GM12878 (cell line): ENCODE results near the gene OXCT1. TPM values are rescaled to one million over a fixed set of nuclear protein-coding genes. Genes with fewer than 3 reads are reported as not detected.

Experiments used
- ATAC-seq: fragments of 200-7000 bp; cut with Tn5 transposase; 3 replicates; pipeline ENCODE4 v1.9.1; 2020; ENCODE audit warnings: mild to moderate bottlenecking, moderate library complexity
- BruUV-seq: library from RNA; stranded (reverse); fragments of 400-500 nt; replicated peaks from 2 replicates; lab custom pipeline; 2021; lab: Mats Ljungman, UMichigan
- CTCF ChIA-PET: fragments of 300-600 bp; sonication (Branson Sonifier 250); formaldehyde crosslinking; extraction: SDS; loops from one replicate; lab custom pipeline; 2021; ENCODE audit warnings: inconsistent platforms; lab: Yijun Ruan, JAX
- POLR2A ChIA-PET: fragments of 350-600 bp; formaldehyde crosslinking; extraction: SDS; loops from one replicate; lab custom pipeline; 2021; ENCODE audit warnings: inconsistent platforms; lab: Charles Lee
- RAD21 ChIA-PET: fragments of 300-600 bp; sonication (Branson Sonifier 250); formaldehyde crosslinking; loops from one replicate; lab custom pipeline; 2023; ENCODE audit warnings: antibody characterized with exemption; ENCODE audit not compliant: unreplicated experiment; lab: Charles Lee
- SMC1A ChIA-PET: fragments of 300-600 bp; sonication (Branson Sonifier 250); formaldehyde crosslinking; loops from one replicate; lab custom pipeline; 2023; ENCODE audit not compliant: unreplicated experiment, uncharacterized antibody; lab: Charles Lee
- DNase-seq: peaks from one replicate; pipeline ENCODE4 v3.0.0-alpha.2; 2011; ENCODE audit warnings: low read depth, low spot score
- FAIRE-seq: peaks from 3 replicates; lab custom pipeline; 2011; peaks lifted over from hg19 to GRCh38; lab: Jason Lieb, UNC
- H2AFZ ChIP-seq: 2 replicates; pipeline ENCODE4 v1.6.0; 2011; ENCODE audit warnings: low read depth, low read length, control low read depth; ENCODE audit not compliant: control insufficient read depth
- H3K27ac ChIP-seq: 2 replicates; pipeline ENCODE4 v1.5.1; 2011; ENCODE audit warnings: control low read depth; ENCODE audit not compliant: control insufficient read depth, insufficient read depth
- H3K27me3 ChIP-seq, 2 experiments: replicated peaks in 1 of 2; 2 replicates each; pipeline versions ENCODE4 v1.6.0 to v1.6.1; 2011; ENCODE audit warnings: low read length in 1 of 2; ENCODE audit not compliant: control insufficient read depth in 2 of 2, insufficient read depth in 2 of 2
- H3K36me3 ChIP-seq, 2 experiments: 2 replicates each; pipeline ENCODE4 v1.5.1; 2011; ENCODE audit warnings: low read length in 1 of 2; ENCODE audit not compliant: control insufficient read depth in 2 of 2, insufficient read depth in 2 of 2
- H3K4me1 ChIP-seq: 2 replicates; pipeline ENCODE4 v1.6.1; 2011; ENCODE audit warnings: mild to moderate bottlenecking, low read length, moderate library complexity, mixed read lengths; ENCODE audit not compliant: control insufficient read depth, insufficient read depth
- H3K4me2 ChIP-seq: 2 replicates; pipeline ENCODE4 v1.6.0; 2011; ENCODE audit warnings: control low read depth; ENCODE audit not compliant: control insufficient read depth, insufficient read depth
- H3K4me3 ChIP-seq: fragments of 200-600 bp; sonication (generic); 2 replicates; pipeline ENCODE4 v1.5.1; 2016
- H3K79me2 ChIP-seq: 2 replicates; pipeline ENCODE4 v1.6.0; 2011; ENCODE audit warnings: low read length; ENCODE audit not compliant: control insufficient read depth, insufficient read depth
- H3K9ac ChIP-seq: 2 replicates; pipeline ENCODE4 v1.8.0; 2011; ENCODE audit warnings: low read length, control low read depth, mixed read lengths; ENCODE audit not compliant: control insufficient read depth, insufficient read depth
- H3K9me3 ChIP-seq: replicated peaks from 3 replicates; pipeline ENCODE4 v1.5.1; 2011; ENCODE audit warnings: mild to moderate bottlenecking, low read length; ENCODE audit not compliant: control insufficient read depth, insufficient read depth
- H4K20me1 ChIP-seq: 2 replicates; pipeline ENCODE4 v1.6.0; 2011; ENCODE audit not compliant: control insufficient read depth, insufficient read depth
- ATF7 ChIP-seq: fragments of 450-650 bp; IDR thresholded peaks from 2 replicates; pipeline ENCODE4 v1.6.1; 2016; ENCODE audit warnings: low read depth, mild to moderate bottlenecking
- EP300 ChIP-seq, 2 experiments: fragments of 150-350 bp in 1 of 2; IDR thresholded peaks; 2 replicates each; pipeline ENCODE4 v1.6.1; 2011 to 2012; ENCODE audit warnings: low read depth in 2 of 2, low read length in 2 of 2, borderline replicate concordance in 1 of 2, improper control_type of control experiment in 1 of 2, inconsistent platforms in 1 of 2; ENCODE audit not compliant: control insufficient read depth in 1 of 2
- ETV6 ChIP-seq, 2 experiments: fragments of 450-650 bp in 1 of 2; IDR thresholded peaks in 1 of 2; conservative IDR thresholded peaks in 1 of 2; 2 replicates each; pipeline ENCODE4 v1.6.1; 2014; ENCODE audit warnings: antibody characterized with exemption in 1 of 2, borderline replicate concordance in 1 of 2, low read depth in 1 of 2, mild to moderate bottlenecking in 1 of 2, moderate library complexity in 1 of 2
- IKZF1 ChIP-seq: fragments of 450-650 bp; conservative IDR thresholded peaks from 2 replicates; pipeline ENCODE4 v1.6.1; 2017; ENCODE audit warnings: antibody characterized with exemption, mild to moderate bottlenecking
- IRF4 ChIP-seq: IDR thresholded peaks from 2 replicates; pipeline ENCODE4 v1.6.1; 2011; ENCODE audit warnings: low read depth, low read length
- MEF2B ChIP-seq: fragments of 450-650 bp; IDR thresholded peaks from 2 replicates; pipeline ENCODE4 v1.6.1; 2018; ENCODE audit warnings: mild to moderate bottlenecking, moderate library complexity; ENCODE audit not compliant: partially characterized antibody, poor library complexity, severe bottlenecking
- MTA2 ChIP-seq: fragments of 450-650 bp; IDR thresholded peaks from 2 replicates; pipeline ENCODE4 v1.6.1; 2016; ENCODE audit warnings: low read depth, mild to moderate bottlenecking, moderate library complexity
- NFIC ChIP-seq: IDR thresholded peaks from 2 replicates; pipeline ENCODE4 v1.6.1; 2012; ENCODE audit warnings: low read depth, mild to moderate bottlenecking, inconsistent platforms, low read length, moderate library complexity
- RELB ChIP-seq: fragments of 450-650 bp; IDR thresholded peaks from 2 replicates; pipeline ENCODE4 v1.6.1; 2017; ENCODE audit warnings: low read depth, mild to moderate bottlenecking, moderate library complexity
- RUNX3 ChIP-seq: IDR thresholded peaks from 2 replicates; pipeline ENCODE4 v1.6.1; 2012; ENCODE audit warnings: low read length, inconsistent platforms
- SMAD1 ChIP-seq: fragments of 450-650 bp; IDR thresholded peaks from 2 replicates; pipeline ENCODE4 v1.6.1; 2018; ENCODE audit warnings: mild to moderate bottlenecking, low read depth; ENCODE audit not compliant: partially characterized antibody
- USF1 ChIP-seq: IDR thresholded peaks from 2 replicates; pipeline ENCODE4 v1.6.1; 2011; ENCODE audit warnings: borderline replicate concordance, low read depth, mild to moderate bottlenecking, moderate library complexity, mixed read lengths, low read length; ENCODE audit not compliant: insufficient read depth; ENCODE audit errors: extremely low read length
- WGBS: methylation state at CpG from one replicate; pipeline ENCODE4 v1.1.6; 2016; ENCODE audit warnings: low lambda C conversion rate; ENCODE audit not compliant: insufficient replicate concordance, insufficient coverage; ENCODE audit errors: missing lambda C conversion rate; 5-methylcytosine and 5-hydroxymethylcytosine counted together
- in situ Hi-C: fragments of 300-500 bp; cut with MboI; formaldehyde crosslinking; loops from 9 replicates; pipeline ENCODE4 v1.14.3; 2018; ENCODE audit warnings: mixed read lengths
- intact Hi-C: fragments of 100-400 bp; cut with micrococcal nuclease; formaldehyde crosslinking; loops from one replicate; pipeline ENCODE4 v1.14.2; 2022; ENCODE audit not compliant: unreplicated experiment
- polyA plus RNA-seq, 11 experiments: library from polyadenylated mRNA; depleted of rRNA in 4 of 11; unstranded in 6 of 11; stranded (reverse) in 5 of 11; fragments of >200 nt; fragmentation: Nextera tagmentation in 4 of 11; fragmentation: Illumina TruSeq in 1 of 11; extraction: Ambion mirVana in 4 of 11; extraction: Trizol in 1 of 11; gene quantifications; 1 replicate in 1 of 11; 2 replicates in 10 of 11; pipeline versions ENCODE4 v1.2.1 to v1.2.3, GENCODE V29; 2011 to 2016; ENCODE audit warnings: inconsistent platforms in 2 of 11, missing spikeins in 2 of 11, low read depth in 1 of 11
- total RNA-seq, 4 experiments: library from RNA; depleted of rRNA in 3 of 4; stranded (reverse); fragments of >200 nt in 3 of 4; fragmentation: Illumina TruSeq in 1 of 4; extraction: Trizol in 1 of 4; gene quantifications; 2 replicates each; pipeline versions ENCODE4 v1.2.1 to v1.2.3, GENCODE V29; 2013 to 2021

OXCT1 gene
- total and polyA plus RNA-seq, 10 of the 15 experiments (the other 5 are each of a cell fraction or from before 2014, with no cell fraction given), result 46.9 to 103 (median 70.5) TPM

- TF ChIP-seq EP300 (IDR thresholded peaks at IDR 0.05; ENCODE audit: borderline replicate concordance in 1 of 2, control insufficient read depth in 1 of 2, low read depth in 2 of 2, low read length in 2 of 2) (no peak), RUNX3 (0 out of 2 replicates have a peak, but pooled peaks have one; percentile 12), ATF7 (no peak), ETV6 (conservative IDR thresholded peaks at IDR 0.05 in 1 of 2, IDR thresholded peaks at IDR 0.05 in 1 of 2; ENCODE audit: borderline replicate concordance in 1 of 2, low read depth in 1 of 2) (no peak)
- no peaks in the 10 kb centered on the region for H4K20me1 ChIP-seq
- no peaks in the 10 kb centered on the region for H3K9me3 ChIP-seq
- DNase-seq, result no peak
- H3K79me2 ChIP-seq, result no peaks in the 10 kb centered on the region
- no peak overlapping the region for H3K4me3 ChIP-seq
- H2AFZ ChIP-seq, result no peak overlapping the region
- ChIA-PET SMC1A (interaction anchor here (0.7 to 2.4 kb wide), 6 partner anchors 16 to 46 kb away, joined by 3 to 8 read pairs (median 3); no protein-coding TSS in a partner anchor), CTCF (interaction anchor here (0.6 to 2.8 kb wide), 6 partner anchors 11 to 862 kb away, joined by 3 to 13 read pairs (median 4); no protein-coding TSS in a partner anchor), RAD21 (interaction anchor here (1.3 to 2.1 kb wide), 2 partner anchors 15 to 50 kb away, joined by 5 read pairs; no protein-coding TSS in a partner anchor), POLR2A (no interaction called here)
- H3K27ac ChIP-seq, result peak overlapping the region; percentile 56
- no peak overlapping the region for H3K4me2 ChIP-seq
- H3K4me1 ChIP-seq, result peaks cover 27% of the 10 kb centered on the region
- no peak overlapping the region for H3K9ac ChIP-seq
- no TSS peak for BruUV-seq
- WGBS, result 75% methylated on average over 2 of the region's 2 CpGs
- no peaks in the 10 kb centered on the region; a peak in 1 of 4 replicates for H3K36me3 ChIP-seq
- intact Hi-C loops (no loop called here), in situ Hi-C loops (no loop called here)
- peak; percentile 43 for ATAC-seq
- no peaks in the 10 kb centered on the region for H3K27me3 ChIP-seq
- no peak for FAIRE-seq
These were observed 98.2 kb downstream of the OXCT1 start for GRCh38 chr5:41772056-41772455.

DNA sequence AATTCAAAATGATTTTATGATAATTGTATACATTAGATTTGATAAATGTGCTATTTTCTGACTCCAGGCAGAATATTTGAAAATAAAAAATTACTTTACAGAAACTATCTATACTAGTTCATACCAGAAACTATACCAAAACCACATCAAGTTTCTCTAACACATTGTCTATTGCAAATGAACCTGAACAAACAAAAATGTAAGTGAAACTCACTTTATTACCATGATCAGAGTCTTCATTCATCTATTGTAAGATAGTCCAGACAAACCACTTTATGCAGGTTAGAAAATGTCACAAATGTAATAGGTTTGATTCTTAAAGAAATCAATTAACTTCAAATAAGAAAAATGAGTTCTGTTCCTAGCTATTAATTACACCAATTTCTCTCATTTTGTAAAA, 99.4 kb downstream of the OXCT1 start:
- SMC1A ChIA-PET, result interaction anchor here (0.6 to 2.4 kb wide), 13 partner anchors 10 to 72 kb away, joined by 3 to 9 read pairs (median 4); no protein-coding TSS in a partner anchor
- no peaks in the 10 kb centered on the region for H3K9me3 ChIP-seq
- CTCF ChIA-PET, result interaction anchor here (1.0 to 2.8 kb wide), 8 partner anchors 9 to 88 kb away, joined by 3 to 13 read pairs (median 4); no protein-coding TSS in a partner anchor
- peak overlapping the region; percentile 62; the same call in 1 of the 2 replicates for H3K27ac ChIP-seq
- H3K27me3 ChIP-seq, result no peaks in the 10 kb centered on the region
- no peak for DNase-seq
- peak overlapping the region; percentile 57 for H3K4me2 ChIP-seq
- intact Hi-C loops, result loop anchor here (2.0 kb wide), 1 partner anchor 22 kb away; no protein-coding TSS in a partner anchor
- H3K4me1 ChIP-seq, result peaks cover 27% of the 10 kb centered on the region
- no peak overlapping the region for H3K9ac ChIP-seq
- H2AFZ ChIP-seq, result no peak overlapping the region
- H4K20me1 ChIP-seq, result no peaks in the 10 kb centered on the region
- POLR2A ChIA-PET, result no interaction called here
- no peaks in the 10 kb centered on the region for H3K79me2 ChIP-seq
- RAD21 ChIA-PET, result interaction anchor here (0.7 to 2.0 kb wide), 8 partner anchors 9 to 66 kb away, joined by 3 to 5 read pairs (median 3); no protein-coding TSS in a partner anchor
- BruUV-seq, result no TSS peak
- H3K36me3 ChIP-seq, result no peaks in the 10 kb centered on the region; a peak in 1 of 4 replicates
- H3K4me3 ChIP-seq, result no peak overlapping the region
- in situ Hi-C loops, result no loop called here
- ATAC-seq, result peak; percentile 95
- peak; percentile 59 for FAIRE-seq
- TF ChIP-seq MTA2, result peak; percentile 79
- peak; percentile 33 for TF ChIP-seq MEF2B
- TF ChIP-seq ATF7, result peak; percentile 65
- no peak for TF ChIP-seq SMAD1
- 0 out of 4 replicates have a peak, but pooled peaks of 1 of the 2 experiments have one; percentile 27 for TF ChIP-seq EP300 (IDR thresholded peaks at IDR 0.05; ENCODE audit: borderline replicate concordance in 1 of 2, control insufficient read depth in 1 of 2, low read depth in 2 of 2, low read length in 2 of 2)
- no peak for TF ChIP-seq IKZF1
- peak; percentile 32; the same call in 1 of the 2 replicates for TF ChIP-seq NFIC
- no peak for TF ChIP-seq IRF4
- TF ChIP-seq USF1, result no peak
- TF ChIP-seq RUNX3, result peak; percentile 54; the same call in 1 of the 2 replicates
- TF ChIP-seq RELB, result peak; percentile 59; the same call in 1 of the 2 replicates
